ENCODE data around the gene POLDIP3.

- TF ChIP-seq EZH2 (IDR thresholded peaks at IDR 0.05; ENCODE audit: insufficient read depth, poor library complexity, severe bottlenecking) (no peak), EZH2phosphoT487 (IDR thresholded peaks at IDR 0.05; ENCODE audit: insufficient read depth, low read depth) (no peak)
These were observed 32.2 kb upstream of the POLDIP3 start for GRCh38 chr22:42646569-42647525.

Data from GM23248 (cell line).